ENCODE measurements around the gene DOCK4.

DOCK4 gene

GRCh38 chr7:112125250-112125649, 80.9 kb downstream of the DOCK4 start:
- Histone ChIP-seq H3K27ac (ENCODE audit: low read length) (no peak overlapping the region), H3K36me3 (ENCODE audit: control insufficient read depth in 1 of 2, insufficient read depth in 2 of 2, low read length in 2 of 2) (no peaks in the 10 kb centered on the region)

GRCh38 chr7:112124061-112124766, 82.0 kb downstream of the DOCK4 start:
- Histone ChIP-seq H3K4me1 (ENCODE audit: control insufficient read depth in 1 of 2, insufficient read depth in 2 of 2, low read length in 2 of 2) (no peaks in the 10 kb centered on the region), H3K4me3 (ENCODE audit: low read depth in 1 of 2, low read length in 2 of 2) (no peak overlapping the region), H3K27ac (ENCODE audit: low read length) (no peak overlapping the region), H3K9me3 (ENCODE audit: control insufficient read depth in 1 of 2, low read length in 2 of 2) (no peaks in the 10 kb centered on the region), H3K36me3 (ENCODE audit: control insufficient read depth in 1 of 2, insufficient read depth in 2 of 2, low read length in 2 of 2) (no peaks in the 10 kb centered on the region), H3K27me3 (ENCODE audit: low read depth, low read length) (no peaks in the 10 kb centered on the region)

More at GRCh38 chr7:112125250-112125649, 80.9 kb downstream of the DOCK4 start:
- Histone ChIP-seq H3K4me1 (ENCODE audit: control insufficient read depth in 1 of 2, insufficient read depth in 2 of 2, low read length in 2 of 2) (no peaks in the 10 kb centered on the region), H3K4me3 (ENCODE audit: low read depth in 1 of 2, low read length in 2 of 2) (no peak overlapping the region), H3K27me3 (ENCODE audit: low read depth, low read length) (no peaks in the 10 kb centered on the region), H3K9me3 (ENCODE audit: control insufficient read depth in 1 of 2, low read length in 2 of 2) (no peaks in the 10 kb centered on the region)

GRCh38 chr7:112122798-112123197, 83.4 kb downstream of the DOCK4 start:
- H3K4me3 ChIP-seq (ENCODE audit: low read depth in 1 of 2, low read length in 2 of 2) = no peak overlapping the region
- H3K4me1 ChIP-seq (ENCODE audit: control insufficient read depth in 1 of 2, insufficient read depth in 2 of 2, low read length in 2 of 2) = no peaks in the 10 kb centered on the region
- no peaks in the 10 kb centered on the region for H3K36me3 ChIP-seq (ENCODE audit: control insufficient read depth in 1 of 2, insufficient read depth in 2 of 2, low read length in 2 of 2)
- H3K27ac ChIP-seq (ENCODE audit: low read length) = no peak overlapping the region
- H3K9me3 ChIP-seq (ENCODE audit: control insufficient read depth in 1 of 2, low read length in 2 of 2) = no peaks in the 10 kb centered on the region
- no peaks in the 10 kb centered on the region for H3K27me3 ChIP-seq (ENCODE audit: low read depth, low read length)

- no peaks in the 10 kb centered on the region for H3K36me3 ChIP-seq (ENCODE audit: control insufficient read depth in 1 of 2, insufficient read depth in 2 of 2, low read length in 2 of 2)
- no peak overlapping the region for H3K4me3 ChIP-seq (ENCODE audit: low read depth in 1 of 2, low read length in 2 of 2)
- no peaks in the 10 kb centered on the region for H3K27me3 ChIP-seq (ENCODE audit: low read depth, low read length)
- no peak overlapping the region for H3K27ac ChIP-seq (ENCODE audit: low read length)
- H3K9me3 ChIP-seq (ENCODE audit: control insufficient read depth in 1 of 2, low read length in 2 of 2) = no peaks in the 10 kb centered on the region
- no peaks in the 10 kb centered on the region for H3K4me1 ChIP-seq (ENCODE audit: control insufficient read depth in 1 of 2, insufficient read depth in 2 of 2, low read length in 2 of 2)
These were observed 84.1 kb downstream of the DOCK4 start for GRCh38 chr7:112122144-112122543.

- H3K4me1 ChIP-seq (ENCODE audit: control insufficient read depth in 1 of 2, insufficient read depth in 2 of 2, low read length in 2 of 2) = no peaks in the 10 kb centered on the region
- H3K27ac ChIP-seq (ENCODE audit: low read length) = no peak overlapping the region
These were observed 84.9 kb downstream of the DOCK4 start for GRCh38 chr7:112121318-112121717.

GRCh38 chr7:112120696-112121217, 85.4 kb downstream of the DOCK4 start:
- no peaks in the 10 kb centered on the region for H3K9me3 ChIP-seq (ENCODE audit: control insufficient read depth in 1 of 2, low read length in 2 of 2)
- no peak overlapping the region for H3K27ac ChIP-seq (ENCODE audit: low read length)
- H3K4me1 ChIP-seq (ENCODE audit: control insufficient read depth in 1 of 2, insufficient read depth in 2 of 2, low read length in 2 of 2) = no peaks in the 10 kb centered on the region
- no peaks in the 10 kb centered on the region for H3K27me3 ChIP-seq (ENCODE audit: low read depth, low read length)
- H3K4me3 ChIP-seq (ENCODE audit: low read depth in 1 of 2, low read length in 2 of 2) = no peak overlapping the region
- H3K36me3 ChIP-seq (ENCODE audit: control insufficient read depth in 1 of 2, insufficient read depth in 2 of 2, low read length in 2 of 2) = no peaks in the 10 kb centered on the region

More at GRCh38 chr7:112121318-112121717, 84.9 kb downstream of the DOCK4 start:
- H3K36me3 ChIP-seq (ENCODE audit: control insufficient read depth in 1 of 2, insufficient read depth in 2 of 2, low read length in 2 of 2) = no peaks in the 10 kb centered on the region
- H3K9me3 ChIP-seq (ENCODE audit: control insufficient read depth in 1 of 2, low read length in 2 of 2) = no peaks in the 10 kb centered on the region
- H3K4me3 ChIP-seq (ENCODE audit: low read depth in 1 of 2, low read length in 2 of 2) = no peak overlapping the region
- H3K27me3 ChIP-seq (ENCODE audit: low read depth, low read length) = no peaks in the 10 kb centered on the region

GRCh38 chr7:112118581-112119566, 87.3 kb downstream of the DOCK4 start:
- Histone ChIP-seq H3K4me1 (ENCODE audit: control insufficient read depth in 1 of 2, insufficient read depth in 2 of 2, low read length in 2 of 2) (no peaks in the 10 kb centered on the region), H3K4me3 (ENCODE audit: low read depth in 1 of 2, low read length in 2 of 2) (no peak overlapping the region), H3K27ac (ENCODE audit: low read length) (no peak overlapping the region), H3K36me3 (ENCODE audit: control insufficient read depth in 1 of 2, insufficient read depth in 2 of 2, low read length in 2 of 2) (no peaks in the 10 kb centered on the region), H3K27me3 (ENCODE audit: low read depth, low read length) (no peaks in the 10 kb centered on the region), H3K9me3 (ENCODE audit: control insufficient read depth in 1 of 2, low read length in 2 of 2) (no peaks in the 10 kb centered on the region)

GRCh38 chr7:112116894-112117293, 89.3 kb downstream of the DOCK4 start:
- Histone ChIP-seq H3K27ac (ENCODE audit: low read length) (no peak overlapping the region), H3K36me3 (ENCODE audit: control insufficient read depth in 1 of 2, insufficient read depth in 2 of 2, low read length in 2 of 2) (no peaks in the 10 kb centered on the region), H3K4me3 (ENCODE audit: low read depth in 1 of 2, low read length in 2 of 2) (no peak overlapping the region), H3K27me3 (ENCODE audit: low read depth, low read length) (no peaks in the 10 kb centered on the region), H3K4me1 (ENCODE audit: control insufficient read depth in 1 of 2, insufficient read depth in 2 of 2, low read length in 2 of 2) (no peaks in the 10 kb centered on the region), H3K9me3 (ENCODE audit: control insufficient read depth in 1 of 2, low read length in 2 of 2) (no peaks in the 10 kb centered on the region)

GRCh38 chr7:112116358-112116757, 89.8 kb downstream of the DOCK4 start:
- H3K4me1 ChIP-seq (ENCODE audit: control insufficient read depth in 1 of 2, insufficient read depth in 2 of 2, low read length in 2 of 2) = no peaks in the 10 kb centered on the region
- no peaks in the 10 kb centered on the region for H3K36me3 ChIP-seq (ENCODE audit: control insufficient read depth in 1 of 2, insufficient read depth in 2 of 2, low read length in 2 of 2)
- H3K4me3 ChIP-seq (ENCODE audit: low read depth in 1 of 2, low read length in 2 of 2) = no peak overlapping the region
- no peaks in the 10 kb centered on the region for H3K27me3 ChIP-seq (ENCODE audit: low read depth, low read length)
- H3K27ac ChIP-seq (ENCODE audit: low read length) = no peak overlapping the region
- no peaks in the 10 kb centered on the region for H3K9me3 ChIP-seq (ENCODE audit: control insufficient read depth in 1 of 2, low read length in 2 of 2)

GRCh38 chr7:112115880-112116279, 90.3 kb downstream of the DOCK4 start:
- no peak overlapping the region for H3K4me3 ChIP-seq (ENCODE audit: low read depth in 1 of 2, low read length in 2 of 2)
- no peaks in the 10 kb centered on the region for H3K4me1 ChIP-seq (ENCODE audit: control insufficient read depth in 1 of 2, insufficient read depth in 2 of 2, low read length in 2 of 2)
- H3K36me3 ChIP-seq (ENCODE audit: control insufficient read depth in 1 of 2, insufficient read depth in 2 of 2, low read length in 2 of 2) = no peaks in the 10 kb centered on the region
- H3K27me3 ChIP-seq (ENCODE audit: low read depth, low read length) = no peaks in the 10 kb centered on the region
- no peaks in the 10 kb centered on the region for H3K9me3 ChIP-seq (ENCODE audit: control insufficient read depth in 1 of 2, low read length in 2 of 2)
- H3K27ac ChIP-seq (ENCODE audit: low read length) = no peak overlapping the region

- no peaks in the 10 kb centered on the region for H3K27me3 ChIP-seq (ENCODE audit: low read depth, low read length)
- no peaks in the 10 kb centered on the region for H3K36me3 ChIP-seq (ENCODE audit: control insufficient read depth in 1 of 2, insufficient read depth in 2 of 2, low read length in 2 of 2)
- H3K4me1 ChIP-seq (ENCODE audit: control insufficient read depth in 1 of 2, insufficient read depth in 2 of 2, low read length in 2 of 2) = peaks cover 0 to 3% of the 10 kb centered on the region in 2 donors
- H3K9me3 ChIP-seq (ENCODE audit: control insufficient read depth in 1 of 2, low read length in 2 of 2) = no peaks in the 10 kb centered on the region
- no peak overlapping the region for H3K4me3 ChIP-seq (ENCODE audit: low read depth in 1 of 2, low read length in 2 of 2)
- H3K27ac ChIP-seq (ENCODE audit: low read length) = no peak overlapping the region
These were observed 92.2 kb downstream of the DOCK4 start for GRCh38 chr7:112113913-112114575.

Data from muscle layer of duodenum (tissue), 2 donors.